ENCODE results near the gene ABCB8.

DNA sequence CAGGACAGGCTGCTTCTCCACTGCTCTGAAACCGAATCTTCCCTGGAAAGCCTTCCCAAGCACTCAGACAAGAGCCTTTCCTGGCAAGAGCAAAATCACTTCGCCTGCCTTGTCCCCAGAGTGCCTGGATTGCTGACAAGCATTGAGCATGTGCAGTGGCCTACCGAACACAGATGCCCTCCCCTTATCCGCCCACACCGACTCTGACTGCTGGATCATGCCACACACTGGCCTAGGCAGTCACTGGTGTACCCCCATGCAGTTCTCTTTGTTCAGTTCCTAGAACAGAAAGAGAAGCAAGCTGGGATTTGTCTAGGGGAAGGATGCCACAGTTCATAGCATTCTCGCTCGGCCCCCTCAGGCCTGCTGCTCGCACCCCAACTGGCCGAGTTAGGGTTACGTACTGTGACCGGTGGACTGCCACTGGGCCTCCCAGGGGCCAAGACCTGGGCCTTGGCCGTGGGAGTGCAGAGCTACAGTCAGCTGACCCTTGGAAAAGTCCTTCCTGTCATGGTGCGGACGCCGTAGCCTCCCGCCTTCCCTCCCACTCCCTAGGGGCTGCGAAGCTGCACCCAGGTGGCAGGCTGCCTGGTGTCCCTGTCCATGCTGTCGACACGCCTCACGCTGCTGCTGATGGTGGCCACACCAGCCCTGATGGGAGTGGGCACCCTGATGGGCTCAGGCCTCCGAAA, 6.9 kb downstream of the ABCB8 start:
- TF ChIP-seq, protein P1, sequence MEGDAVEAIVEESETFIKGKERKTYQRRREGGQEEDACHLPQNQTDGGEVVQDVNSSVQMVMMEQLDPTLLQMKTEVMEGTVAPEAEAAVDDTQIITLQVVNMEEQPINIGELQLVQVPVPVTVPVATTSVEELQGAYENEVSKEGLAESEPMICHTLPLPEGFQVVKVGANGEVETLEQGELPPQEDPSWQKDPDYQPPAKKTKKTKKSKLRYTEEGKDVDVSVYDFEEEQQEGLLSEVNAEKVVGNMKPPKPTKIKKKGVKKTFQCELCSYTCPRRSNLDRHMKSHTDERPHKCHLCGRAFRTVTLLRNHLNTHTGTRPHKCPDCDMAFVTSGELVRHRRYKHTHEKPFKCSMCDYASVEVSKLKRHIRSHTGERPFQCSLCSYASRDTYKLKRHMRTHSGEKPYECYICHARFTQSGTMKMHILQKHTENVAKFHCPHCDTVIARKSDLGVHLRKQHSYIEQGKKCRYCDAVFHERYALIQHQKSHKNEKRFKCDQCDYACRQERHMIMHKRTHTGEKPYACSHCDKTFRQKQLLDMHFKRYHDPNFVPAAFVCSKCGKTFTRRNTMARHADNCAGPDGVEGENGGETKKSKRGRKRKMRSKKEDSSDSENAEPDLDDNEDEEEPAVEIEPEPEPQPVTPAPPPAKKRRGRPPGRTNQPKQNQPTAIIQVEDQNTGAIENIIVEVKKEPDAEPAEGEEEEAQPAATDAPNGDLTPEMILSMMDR (IDR thresholded peaks at IDR 0.05): no peak
- no peak for TF ChIP-seq POLR2A (IDR thresholded peaks at IDR 0.05)
